Skeletal muscle satellite cell (primary cell): Measurements from ENCODE around the gene ITGBL1.
A peak's percentile ranks its signal among the peaks of the same experiment; 100 is the strongest.

ENCODE experiments used
- H3K27me3 ChIP-seq: 2 replicates; pipeline ENCODE4 v1.7.0; 2013; ENCODE audit warnings: low read length; ENCODE audit not compliant: control insufficient read depth, insufficient read depth
- H3K36me3 ChIP-seq: 2 replicates; pipeline ENCODE4 v1.7.0; 2013; ENCODE audit warnings: mild to moderate bottlenecking, control low read depth, low read length; ENCODE audit not compliant: insufficient read depth
- H3K4me1 ChIP-seq: 2 replicates; pipeline ENCODE4 v1.7.0; 2013; ENCODE audit warnings: low read length; ENCODE audit not compliant: control insufficient read depth, insufficient read depth
- H3K4me2 ChIP-seq: 2 replicates; pipeline ENCODE4 v1.7.0; 2013; ENCODE audit warnings: mild to moderate bottlenecking, low read length
- H3K4me3 ChIP-seq: 2 replicates; pipeline ENCODE4 v1.7.0; 2013; ENCODE audit warnings: low read length
- H3K9ac ChIP-seq: 2 replicates; pipeline ENCODE4 v1.7.0; 2013; ENCODE audit warnings: mild to moderate bottlenecking, low read depth, low read length, moderate library complexity
- H3K9me3 ChIP-seq: replicated peaks from 2 replicates; pipeline ENCODE4 v1.7.0; 2013; ENCODE audit warnings: mild to moderate bottlenecking, control low read depth, low read length

Gene ITGBL1

GRCh38 chr13:101454767-101455166, 2.3 kb downstream of the ITGBL1 start:
- Histone ChIP-seq H3K9ac (peak overlapping the region; percentile 94), H3K9me3 (no peaks in the 10 kb centered on the region), H3K4me1 (peaks cover 49% of the 10 kb centered on the region), H3K4me3 (peak overlapping the region; percentile 96), H3K4me2 (peak overlapping the region; percentile 89), H3K36me3 (peaks cover 23% of the 10 kb centered on the region), H3K27me3 (no peaks in the 10 kb centered on the region)

- H3K9me3 ChIP-seq: no peaks in the 10 kb centered on the region
- peaks cover 34% of the 10 kb centered on the region for H3K36me3 ChIP-seq
- peak overlapping the region; percentile 96 for H3K4me3 ChIP-seq
- peaks cover 44% of the 10 kb centered on the region for H3K4me1 ChIP-seq
- no peaks in the 10 kb centered on the region for H3K27me3 ChIP-seq
- peak overlapping the region; percentile 94 for H3K9ac ChIP-seq
- H3K4me2 ChIP-seq: peak overlapping the region; percentile 89
Measured at GRCh38 chr13:101455863-101456262, 3.4 kb downstream of the ITGBL1 start.

GRCh38 chr13:101457176-101457575, 4.7 kb downstream of the ITGBL1 start:
- Histone ChIP-seq H3K4me1 (peaks cover 41% of the 10 kb centered on the region), H3K36me3 (peaks cover 46% of the 10 kb centered on the region), H3K9me3 (no peaks in the 10 kb centered on the region), H3K9ac (peak overlapping the region; percentile 66), H3K4me3 (peak overlapping the region; percentile 32), H3K27me3 (no peaks in the 10 kb centered on the region), H3K4me2 (peak overlapping the region; percentile 70)

- H3K4me1 ChIP-seq: peaks cover 42% of the 10 kb centered on the region
- no peak overlapping the region for H3K9ac ChIP-seq
- no peaks in the 10 kb centered on the region for H3K27me3 ChIP-seq
- peak overlapping the region; percentile 48 for H3K4me2 ChIP-seq
- H3K4me3 ChIP-seq: no peak overlapping the region
- H3K9me3 ChIP-seq: no peaks in the 10 kb centered on the region
- peaks cover 53% of the 10 kb centered on the region for H3K36me3 ChIP-seq
Measured at GRCh38 chr13:101465877-101466276, 13.4 kb downstream of the ITGBL1 start.

- no peak overlapping the region for H3K9ac ChIP-seq
- H3K4me1 ChIP-seq: peaks cover 34% of the 10 kb centered on the region
- H3K9me3 ChIP-seq: no peaks in the 10 kb centered on the region
- no peak overlapping the region for H3K4me3 ChIP-seq
- no peaks in the 10 kb centered on the region for H3K27me3 ChIP-seq
- no peak overlapping the region for H3K4me2 ChIP-seq
- peaks cover 43% of the 10 kb centered on the region for H3K36me3 ChIP-seq
Measured at GRCh38 chr13:101467415-101467814, 14.9 kb downstream of the ITGBL1 start.

- Histone ChIP-seq H3K27me3 (no peaks in the 10 kb centered on the region), H3K9ac (no peak overlapping the region), H3K4me2 (peak overlapping the region; percentile 41), H3K4me3 (no peak overlapping the region), H3K9me3 (no peaks in the 10 kb centered on the region), H3K4me1 (peaks cover 25% of the 10 kb centered on the region), H3K36me3 (peaks cover 30% of the 10 kb centered on the region)
Measured at GRCh38 chr13:101473458-101473857, 21.0 kb downstream of the ITGBL1 start.

- peaks cover 25% of the 10 kb centered on the region for H3K4me1 ChIP-seq
- H3K9me3 ChIP-seq: no peaks in the 10 kb centered on the region
- no peaks in the 10 kb centered on the region for H3K27me3 ChIP-seq
- no peak overlapping the region for H3K4me2 ChIP-seq
- no peak overlapping the region for H3K9ac ChIP-seq
- peaks cover 23% of the 10 kb centered on the region for H3K36me3 ChIP-seq
- H3K4me3 ChIP-seq: no peak overlapping the region
Measured at GRCh38 chr13:101474419-101474957, 22.0 kb downstream of the ITGBL1 start.

- Histone ChIP-seq H3K9me3 (no peaks in the 10 kb centered on the region), H3K4me1 (peaks cover 25% of the 10 kb centered on the region)
Measured at GRCh38 chr13:101475536-101475935, 23.1 kb downstream of the ITGBL1 start.

GRCh38 chr13:101481421-101481820, 28.9 kb downstream of the ITGBL1 start:
- no peaks in the 10 kb centered on the region for H3K4me1 ChIP-seq
- H3K9me3 ChIP-seq: no peaks in the 10 kb centered on the region
- no peak overlapping the region for H3K9ac ChIP-seq
- H3K4me3 ChIP-seq: no peak overlapping the region
- no peaks in the 10 kb centered on the region for H3K27me3 ChIP-seq
- no peak overlapping the region for H3K4me2 ChIP-seq
- H3K36me3 ChIP-seq: peaks cover 27% of the 10 kb centered on the region

More at GRCh38 chr13:101475536-101475935, 23.1 kb downstream of the ITGBL1 start:
- Histone ChIP-seq H3K4me3 (no peak overlapping the region), H3K27me3 (no peaks in the 10 kb centered on the region), H3K4me2 (no peak overlapping the region), H3K36me3 (peaks cover 19% of the 10 kb centered on the region), H3K9ac (no peak overlapping the region)

- no peak overlapping the region for H3K9ac ChIP-seq
- H3K4me3 ChIP-seq: no peak overlapping the region
- peaks cover 29% of the 10 kb centered on the region for H3K36me3 ChIP-seq
- H3K4me1 ChIP-seq: peaks cover 20% of the 10 kb centered on the region
- H3K27me3 ChIP-seq: no peaks in the 10 kb centered on the region
- no peak overlapping the region for H3K4me2 ChIP-seq
- H3K9me3 ChIP-seq: no peaks in the 10 kb centered on the region
Measured at GRCh38 chr13:101486708-101487437, 34.4 kb downstream of the ITGBL1 start.

- peaks cover 25% of the 10 kb centered on the region for H3K4me1 ChIP-seq
- H3K36me3 ChIP-seq: peaks cover 29% of the 10 kb centered on the region
- H3K9me3 ChIP-seq: no peaks in the 10 kb centered on the region
- H3K27me3 ChIP-seq: no peaks in the 10 kb centered on the region
- H3K4me2 ChIP-seq: no peak overlapping the region
- H3K9ac ChIP-seq: no peak overlapping the region
- no peak overlapping the region for H3K4me3 ChIP-seq
Measured at GRCh38 chr13:101487438-101487830, 35.0 kb downstream of the ITGBL1 start.

GRCh38 chr13:101488734-101489133, 36.3 kb downstream of the ITGBL1 start:
- peaks cover 38% of the 10 kb centered on the region for H3K4me1 ChIP-seq
- no peak overlapping the region for H3K4me2 ChIP-seq
- H3K36me3 ChIP-seq: peaks cover 23% of the 10 kb centered on the region
- H3K9me3 ChIP-seq: no peaks in the 10 kb centered on the region
- H3K4me3 ChIP-seq: no peak overlapping the region
- no peaks in the 10 kb centered on the region for H3K27me3 ChIP-seq
- H3K9ac ChIP-seq: no peak overlapping the region
